Measurements from ENCODE around the gene RAI1.

GRCh38 chr17:17804007-17804406, 122.7 kb downstream of the RAI1 start:
- TF ChIP-seq CTCF (IDR thresholded peaks at IDR 0.05), result no peak
- no peak for TF ChIP-seq POLR2A (IDR thresholded peaks at IDR 0.05)

Data from lower leg skin (tissue), 3 donors.